ENCODE results near the gene CCNI2.

GRCh38 chr5:132768485-132768868 lies 21.3 kb downstream of the CCNI2 start:
- TF ChIP-seq POLR2A (IDR thresholded peaks at IDR 0.05) (no peak), CTCF (IDR thresholded peaks at IDR 0.05) (no peak)

All from testis (tissue), 2 donors.